RWPE1 (cell line): ENCODE results near the gene BLOC1S3.
A peak's percentile ranks its signal among the peaks of the same experiment; 100 is the strongest.

Experiments
- CTCF ChIA-PET: fragments of 350-600 bp; sonication (Branson Sonifier 250); formaldehyde crosslinking; extraction: SDS; loops from one replicate; lab custom pipeline; 2021; lab: Yijun Ruan, JAX
- POLR2A ChIA-PET: fragments of 400-600 bp; formaldehyde crosslinking; extraction: SDS; loops from one replicate; lab custom pipeline; 2020; ENCODE audit warnings: antibody characterized with exemption; ENCODE audit not compliant: low non-redundant PET; lab: Yijun Ruan, JAX
- DNase-seq: peaks from one replicate; pipeline ENCODE4 v3.0.0; 2012; ENCODE audit warnings: low spot score
- H3K27ac ChIP-seq: fragments of 450-650 bp; 2 replicates; pipeline ENCODE4 v1.5.1; 2017
- TF ChIP-seq, protein P1 (sequence below): fragments of 450-650 bp; conservative IDR thresholded peaks from 2 replicates; pipeline ENCODE4 v1.5.1; 2017; ENCODE audit warnings: low read depth, mild to moderate bottlenecking

Gene BLOC1S3

DNA sequence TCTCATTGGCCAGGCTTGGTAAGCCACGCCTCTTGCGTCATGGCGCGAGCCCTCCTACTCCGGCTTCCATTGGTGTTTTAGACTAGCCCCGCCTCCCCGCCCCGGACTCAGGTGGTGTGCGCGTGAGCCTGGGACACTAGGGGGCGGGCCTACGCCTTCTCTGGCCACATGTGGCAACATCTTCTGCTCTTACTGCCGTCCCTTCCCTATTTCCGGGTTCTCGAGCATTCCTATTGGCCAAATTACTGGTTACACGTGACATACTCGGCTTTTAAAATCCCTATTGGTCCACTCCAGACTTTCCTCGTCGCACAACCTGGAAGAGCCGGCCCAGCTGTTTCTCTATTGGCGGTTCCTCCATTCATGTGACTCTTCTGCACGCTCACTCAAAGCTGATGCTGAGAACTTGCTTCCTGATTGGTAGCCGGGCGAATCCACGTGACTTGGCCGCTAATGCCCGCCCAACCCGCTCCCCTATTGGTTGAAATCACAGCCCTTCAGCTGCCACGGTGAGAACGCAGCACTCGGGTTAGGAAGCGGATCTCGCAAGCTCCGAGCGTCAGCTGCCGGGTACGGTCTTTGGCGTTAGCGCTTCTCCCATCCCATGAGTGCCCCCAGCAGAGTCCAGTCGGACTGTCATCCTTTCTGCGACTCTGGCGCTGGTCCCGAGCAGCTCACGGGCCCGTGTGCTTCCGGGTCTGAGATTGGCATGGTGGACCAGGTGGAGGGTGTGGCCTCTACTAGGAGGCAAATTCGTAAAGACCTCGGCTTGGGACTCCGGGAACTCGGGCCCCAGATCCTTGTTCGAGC lies at the start of gene BLOC1S3:
Gene BLOC1S3, plus strand, starts transcription at position 523 of the 810 bp plus-strand sequence. CDS start 513 bp downstream, outside the sequence.
- DNase-seq, result peak; percentile 99
- peak within 1 kb of the TSS; percentile 93 for H3K27ac ChIP-seq
- POLR2A ChIA-PET, result interaction anchor here (0.9 to 1.3 kb wide), 3 partner anchors 14 to 86 kb away, joined by 3 to 4 read pairs (median 3); partner anchors contain the start of gene PPP1R37
- CTCF ChIA-PET, result interaction anchor here (0.5 to 0.6 kb wide), 3 partner anchors 11 to 105 kb away, joined by 3 to 5 read pairs (median 4); no protein-coding TSS in a partner anchor
- TF ChIP-seq, protein P1, sequence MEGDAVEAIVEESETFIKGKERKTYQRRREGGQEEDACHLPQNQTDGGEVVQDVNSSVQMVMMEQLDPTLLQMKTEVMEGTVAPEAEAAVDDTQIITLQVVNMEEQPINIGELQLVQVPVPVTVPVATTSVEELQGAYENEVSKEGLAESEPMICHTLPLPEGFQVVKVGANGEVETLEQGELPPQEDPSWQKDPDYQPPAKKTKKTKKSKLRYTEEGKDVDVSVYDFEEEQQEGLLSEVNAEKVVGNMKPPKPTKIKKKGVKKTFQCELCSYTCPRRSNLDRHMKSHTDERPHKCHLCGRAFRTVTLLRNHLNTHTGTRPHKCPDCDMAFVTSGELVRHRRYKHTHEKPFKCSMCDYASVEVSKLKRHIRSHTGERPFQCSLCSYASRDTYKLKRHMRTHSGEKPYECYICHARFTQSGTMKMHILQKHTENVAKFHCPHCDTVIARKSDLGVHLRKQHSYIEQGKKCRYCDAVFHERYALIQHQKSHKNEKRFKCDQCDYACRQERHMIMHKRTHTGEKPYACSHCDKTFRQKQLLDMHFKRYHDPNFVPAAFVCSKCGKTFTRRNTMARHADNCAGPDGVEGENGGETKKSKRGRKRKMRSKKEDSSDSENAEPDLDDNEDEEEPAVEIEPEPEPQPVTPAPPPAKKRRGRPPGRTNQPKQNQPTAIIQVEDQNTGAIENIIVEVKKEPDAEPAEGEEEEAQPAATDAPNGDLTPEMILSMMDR, result peak; percentile 30; the same call in 1 of the 2 replicates

DNA sequence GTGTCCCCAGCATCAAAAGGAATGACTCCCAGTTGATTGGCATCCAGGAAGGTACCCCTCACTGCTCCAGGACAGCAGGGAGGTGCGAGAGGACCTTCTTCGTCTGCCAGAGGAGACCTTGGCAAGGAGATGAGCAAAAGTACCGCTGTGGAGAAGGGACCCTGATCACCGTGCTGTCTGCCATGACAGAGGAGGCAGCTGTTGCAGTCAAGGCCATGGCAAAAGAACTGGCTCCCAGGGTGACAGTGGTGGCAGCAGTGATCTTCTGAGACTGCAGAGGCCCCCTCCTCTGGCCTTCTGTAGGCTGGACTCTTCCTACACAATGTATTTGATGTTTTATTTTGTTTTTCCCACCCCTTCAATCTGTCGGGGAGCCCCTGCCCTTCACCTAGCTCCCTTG lies 49.8 kb upstream of the BLOC1S3 start:
- H3K27ac ChIP-seq, result peak overlapping the region; percentile 54
- ChIA-PET CTCF (no interaction called here), POLR2A (no interaction called here)
- TF ChIP-seq, protein P1, result no peak
- DNase-seq, result no peak

GRCh38 chr19:45130236-45130635 lies 48.3 kb upstream of the BLOC1S3 start:
- ChIA-PET CTCF (no interaction called here), POLR2A (no interaction called here)
- TF ChIP-seq, protein P1, result no peak

GRCh38 chr19:45130888-45131615 lies 47.5 kb upstream of the BLOC1S3 start:
- H3K27ac ChIP-seq, result peak overlapping the region; percentile 54
- DNase-seq, result peak; percentile 41
- ChIA-PET POLR2A (interaction anchor here (0.7 kb wide), 1 partner anchor 39 kb away, joined by 4 read pairs; the partner anchor contains the start of gene PPP1R37), CTCF (interaction anchor here (0.6 to 1.1 kb wide), 2 partner anchors 10 to 179 kb away, joined by 3 read pairs; no protein-coding TSS in a partner anchor)
- TF ChIP-seq, protein P1, result no peak

More at GRCh38 chr19:45130236-45130635, 48.3 kb upstream of the BLOC1S3 start:
- no peak for DNase-seq
- peak overlapping the region; percentile 54 for H3K27ac ChIP-seq

DNA sequence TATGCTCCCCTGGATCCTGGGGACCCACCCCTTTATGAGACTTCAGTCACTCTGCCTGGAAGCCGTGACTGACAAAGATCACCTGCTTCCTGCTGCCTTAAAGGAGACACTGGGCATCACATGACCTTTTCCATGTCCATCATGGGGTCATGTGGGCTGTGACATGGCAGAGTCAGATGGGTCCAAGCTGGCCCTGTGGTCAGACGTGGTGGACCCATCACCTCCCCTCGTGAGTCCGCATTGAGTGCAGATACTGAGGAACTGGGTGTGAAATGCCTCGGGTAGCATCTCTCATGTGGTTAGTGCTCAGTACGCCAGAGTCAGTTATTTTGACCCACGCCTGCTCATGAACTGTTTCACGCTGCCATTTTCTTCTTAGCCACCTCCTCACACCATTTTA lies 44.9 kb upstream of the BLOC1S3 start:
- ChIA-PET CTCF (no interaction called here), POLR2A (no interaction called here)
- TF ChIP-seq, protein P1, result no peak
- peak overlapping the region; percentile 12 for H3K27ac ChIP-seq
- no peak for DNase-seq

DNA sequence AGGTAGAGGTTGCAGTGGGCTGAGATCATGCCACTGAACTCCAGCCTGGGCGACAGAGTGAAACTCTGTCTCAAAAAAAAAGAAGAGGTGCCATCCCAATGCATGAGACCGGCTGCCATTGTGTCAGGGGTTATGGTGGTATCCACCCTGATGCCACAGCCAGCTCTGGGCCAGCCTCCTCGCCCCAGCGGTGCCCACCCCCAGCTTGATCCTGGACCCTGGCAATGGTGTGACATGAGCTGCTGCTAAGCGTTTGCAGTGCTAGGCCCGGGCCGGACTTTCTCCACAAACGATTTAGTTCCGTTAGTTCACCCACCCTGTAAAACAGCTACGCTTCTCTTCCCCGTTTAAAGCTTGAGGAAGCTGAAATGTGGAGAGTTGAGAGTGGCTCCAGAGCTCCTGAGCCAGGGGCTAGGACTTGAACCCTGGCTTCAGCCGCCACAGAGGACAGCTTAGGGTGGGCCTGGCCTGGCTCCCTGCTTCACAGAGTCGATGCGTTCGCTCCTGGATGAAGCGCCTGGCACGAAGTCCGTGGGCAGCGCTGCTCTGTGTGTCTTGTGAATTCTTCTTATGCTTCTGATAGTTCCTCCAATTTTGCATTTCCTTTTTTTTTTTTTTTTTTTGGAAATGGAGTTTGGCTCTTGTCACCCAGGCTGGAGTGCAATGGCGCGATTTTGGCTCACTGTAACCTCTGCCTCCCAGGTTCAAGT lies 43.3 kb upstream of the BLOC1S3 start:
- ChIA-PET POLR2A (no interaction called here), CTCF (interaction anchor here (0.6 to 1.0 kb wide), 2 partner anchors 8 to 9 kb away, joined by 3 to 4 read pairs; no protein-coding TSS in a partner anchor)
- TF ChIP-seq, protein P1, result no peak
- no peak for DNase-seq
- H3K27ac ChIP-seq, result peak overlapping the region; percentile 19; the same call in 1 of the 2 replicates
